ENCODE data around the gene ETV4.

DNA sequence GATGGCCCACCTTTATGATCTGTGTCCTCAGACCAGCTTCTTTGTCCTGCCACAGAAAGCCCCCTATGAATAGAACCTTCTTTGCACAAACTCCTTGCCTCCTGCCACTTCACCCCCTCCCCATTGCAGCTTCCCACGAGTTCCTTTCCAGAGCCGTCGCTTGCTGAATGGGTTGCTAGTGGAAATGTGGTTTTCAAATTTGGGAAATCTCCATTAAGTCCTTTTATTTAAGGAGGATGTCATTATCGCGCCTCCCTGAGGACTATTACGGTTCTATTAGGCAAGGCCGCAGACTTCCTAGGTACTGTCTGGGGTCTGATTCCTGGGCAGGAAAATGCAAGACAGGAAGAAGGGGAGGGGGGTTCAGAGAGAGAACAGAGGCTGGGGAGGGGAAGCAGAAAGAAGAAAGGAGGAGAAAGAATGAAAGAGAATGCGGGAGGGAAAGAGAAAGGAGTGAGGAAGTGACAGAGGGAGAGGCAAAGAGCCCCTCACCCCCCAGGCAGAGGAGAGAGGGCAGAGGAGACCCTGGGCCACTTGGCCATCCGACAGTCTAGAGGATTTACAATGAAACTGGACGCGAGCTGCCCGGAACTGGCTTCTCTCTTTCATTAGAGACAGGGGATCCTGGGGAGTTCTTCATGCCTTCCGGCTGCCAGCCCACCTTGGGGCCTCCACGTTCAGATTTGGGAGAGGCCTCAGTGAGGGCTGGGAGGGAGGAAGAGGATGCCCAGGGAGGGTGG is 31.7 kb upstream of the ETV4 start:
- TF ChIP-seq SMAD3 (CRISPR knock-in tag; IDR thresholded peaks at IDR 0.05; ENCODE audit: borderline replicate concordance), result no peak
- TF ChIP-seq, protein P1, sequence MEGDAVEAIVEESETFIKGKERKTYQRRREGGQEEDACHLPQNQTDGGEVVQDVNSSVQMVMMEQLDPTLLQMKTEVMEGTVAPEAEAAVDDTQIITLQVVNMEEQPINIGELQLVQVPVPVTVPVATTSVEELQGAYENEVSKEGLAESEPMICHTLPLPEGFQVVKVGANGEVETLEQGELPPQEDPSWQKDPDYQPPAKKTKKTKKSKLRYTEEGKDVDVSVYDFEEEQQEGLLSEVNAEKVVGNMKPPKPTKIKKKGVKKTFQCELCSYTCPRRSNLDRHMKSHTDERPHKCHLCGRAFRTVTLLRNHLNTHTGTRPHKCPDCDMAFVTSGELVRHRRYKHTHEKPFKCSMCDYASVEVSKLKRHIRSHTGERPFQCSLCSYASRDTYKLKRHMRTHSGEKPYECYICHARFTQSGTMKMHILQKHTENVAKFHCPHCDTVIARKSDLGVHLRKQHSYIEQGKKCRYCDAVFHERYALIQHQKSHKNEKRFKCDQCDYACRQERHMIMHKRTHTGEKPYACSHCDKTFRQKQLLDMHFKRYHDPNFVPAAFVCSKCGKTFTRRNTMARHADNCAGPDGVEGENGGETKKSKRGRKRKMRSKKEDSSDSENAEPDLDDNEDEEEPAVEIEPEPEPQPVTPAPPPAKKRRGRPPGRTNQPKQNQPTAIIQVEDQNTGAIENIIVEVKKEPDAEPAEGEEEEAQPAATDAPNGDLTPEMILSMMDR (IDR thresholded peaks at IDR 0.05), result no peak
- TF ChIP-seq NFE2L1 (CRISPR knock-in tag; IDR thresholded peaks at IDR 0.05), result no peak
- TF ChIP-seq, protein P2, sequence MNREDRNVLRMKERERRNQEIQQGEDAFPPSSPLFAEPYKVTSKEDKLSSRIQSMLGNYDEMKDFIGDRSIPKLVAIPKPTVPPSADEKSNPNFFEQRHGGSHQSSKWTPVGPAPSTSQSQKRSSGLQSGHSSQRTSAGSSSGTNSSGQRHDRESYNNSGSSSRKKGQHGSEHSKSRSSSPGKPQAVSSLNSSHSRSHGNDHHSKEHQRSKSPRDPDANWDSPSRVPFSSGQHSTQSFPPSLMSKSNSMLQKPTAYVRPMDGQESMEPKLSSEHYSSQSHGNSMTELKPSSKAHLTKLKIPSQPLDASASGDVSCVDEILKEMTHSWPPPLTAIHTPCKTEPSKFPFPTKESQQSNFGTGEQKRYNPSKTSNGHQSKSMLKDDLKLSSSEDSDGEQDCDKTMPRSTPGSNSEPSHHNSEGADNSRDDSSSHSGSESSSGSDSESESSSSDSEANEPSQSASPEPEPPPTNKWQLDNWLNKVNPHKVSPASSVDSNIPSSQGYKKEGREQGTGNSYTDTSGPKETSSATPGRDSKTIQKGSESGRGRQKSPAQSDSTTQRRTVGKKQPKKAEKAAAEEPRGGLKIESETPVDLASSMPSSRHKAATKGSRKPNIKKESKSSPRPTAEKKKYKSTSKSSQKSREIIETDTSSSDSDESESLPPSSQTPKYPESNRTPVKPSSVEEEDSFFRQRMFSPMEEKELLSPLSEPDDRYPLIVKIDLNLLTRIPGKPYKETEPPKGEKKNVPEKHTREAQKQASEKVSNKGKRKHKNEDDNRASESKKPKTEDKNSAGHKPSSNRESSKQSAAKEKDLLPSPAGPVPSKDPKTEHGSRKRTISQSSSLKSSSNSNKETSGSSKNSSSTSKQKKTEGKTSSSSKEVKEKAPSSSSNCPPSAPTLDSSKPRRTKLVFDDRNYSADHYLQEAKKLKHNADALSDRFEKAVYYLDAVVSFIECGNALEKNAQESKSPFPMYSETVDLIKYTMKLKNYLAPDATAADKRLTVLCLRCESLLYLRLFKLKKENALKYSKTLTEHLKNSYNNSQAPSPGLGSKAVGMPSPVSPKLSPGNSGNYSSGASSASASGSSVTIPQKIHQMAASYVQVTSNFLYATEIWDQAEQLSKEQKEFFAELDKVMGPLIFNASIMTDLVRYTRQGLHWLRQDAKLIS (CRISPR knock-in tag; IDR thresholded peaks at IDR 0.05; ENCODE audit: borderline replicate concordance), result no peak
- TF ChIP-seq FOXK1 (CRISPR knock-in tag; IDR thresholded peaks at IDR 0.05), result no peak
- TF ChIP-seq, protein P3, sequence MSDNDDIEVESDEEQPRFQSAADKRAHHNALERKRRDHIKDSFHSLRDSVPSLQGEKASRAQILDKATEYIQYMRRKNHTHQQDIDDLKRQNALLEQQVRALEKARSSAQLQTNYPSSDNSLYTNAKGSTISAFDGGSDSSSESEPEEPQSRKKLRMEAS (CRISPR knock-in tag; IDR thresholded peaks at IDR 0.05), result no peak
- no peak for TF ChIP-seq RELA (CRISPR knock-in tag; IDR thresholded peaks at IDR 0.05; ENCODE audit: borderline replicate concordance)
